Measurements from ENCODE around the gene RNF146.
"Not testable (repeated sequence)": the region's sequence is repeated elsewhere in the genome, so short reads cannot be mapped to it uniquely, and the experiment has no call there.

The RNF146 gene

GRCh38 chr6:127225497-127225896 is 41.2 kb upstream of the RNF146 start:
- ATAC-seq (ENCODE audit: insufficient read depth, low read depth) (no peak), DNase-seq (no peak)

GRCh38 chr6:127233819-127234218 is 32.8 kb upstream of the RNF146 start:
- H3K36me3 ChIP-seq (ENCODE audit: insufficient read depth, low read length); H3K4me3 ChIP-seq (ENCODE audit: low read depth in 1 of 2, low read length in 2 of 2); H3K27ac ChIP-seq (ENCODE audit: low read length); H2AFZ ChIP-seq (ENCODE audit: low read depth, low read length); H3K27me3 ChIP-seq (ENCODE audit: insufficient read depth, low read length, poor library complexity); H3K9ac ChIP-seq (ENCODE audit: low read depth, low read length); H3K79me2 ChIP-seq (ENCODE audit: insufficient read depth, low read length); ATAC-seq (ENCODE audit: insufficient read depth, low read depth); H3K4me2 ChIP-seq (ENCODE audit: insufficient read depth, low read length); DNase-seq; H3K9me3 ChIP-seq (ENCODE audit: insufficient read depth, low read length, severe bottlenecking); H4K20me1 ChIP-seq (ENCODE audit: insufficient read depth, low read length); H3K4me1 ChIP-seq (ENCODE audit: insufficient read depth, low read length): not testable (repeated sequence)

More at GRCh38 chr6:127225497-127225896, 41.2 kb upstream of the RNF146 start:
- H3K27ac ChIP-seq (ENCODE audit: low read length): no peak overlapping the region
- no peaks in the 10 kb centered on the region for H3K27me3 ChIP-seq (ENCODE audit: insufficient read depth, low read length, poor library complexity)
- H3K36me3 ChIP-seq (ENCODE audit: insufficient read depth, low read length): no peaks in the 10 kb centered on the region
- no peak overlapping the region for H3K4me3 ChIP-seq (ENCODE audit: low read depth in 1 of 2, low read length in 2 of 2)
- no peaks in the 10 kb centered on the region for H3K9me3 ChIP-seq (ENCODE audit: insufficient read depth, low read length, severe bottlenecking)
- TF ChIP-seq EZH2 (IDR thresholded peaks at IDR 0.05; ENCODE audit: borderline replicate concordance, low read depth, low read length, severe bottlenecking): no peak
- no peak for TF ChIP-seq CTCF (IDR thresholded peaks at IDR 0.05; ENCODE audit: borderline replicate concordance, extremely low read depth, low read length, poor library complexity, severe bottlenecking)
- H3K4me2 ChIP-seq (ENCODE audit: insufficient read depth, low read length): no peak overlapping the region
- no peaks in the 10 kb centered on the region for H3K4me1 ChIP-seq (ENCODE audit: insufficient read depth, low read length)
- no peaks in the 10 kb centered on the region for H3K79me2 ChIP-seq (ENCODE audit: insufficient read depth, low read length)
- no peaks in the 10 kb centered on the region for H4K20me1 ChIP-seq (ENCODE audit: insufficient read depth, low read length)
- H3K9ac ChIP-seq (ENCODE audit: low read depth, low read length): no peak overlapping the region
- H2AFZ ChIP-seq (ENCODE audit: low read depth, low read length): no peak overlapping the region

DNA sequence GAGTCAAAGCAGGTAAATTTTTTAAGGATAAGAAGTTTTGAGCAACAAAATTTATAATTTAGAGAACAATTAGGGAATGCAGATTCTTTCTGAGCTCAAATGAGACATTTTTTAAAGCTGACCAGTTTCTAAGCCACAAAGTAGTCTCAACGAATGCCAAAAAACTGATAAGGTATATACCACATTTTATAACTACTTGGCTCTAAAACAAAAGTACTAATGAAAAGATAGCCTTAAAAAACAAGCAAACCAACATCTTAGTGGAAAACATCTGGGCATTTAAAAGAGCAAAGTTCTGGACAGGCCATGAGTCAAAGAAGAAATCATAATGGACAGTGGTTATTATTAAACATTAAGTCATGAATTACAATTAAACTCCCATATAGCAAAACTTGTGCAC is 23.2 kb upstream of the RNF146 start:
- Histone ChIP-seq H3K4me3 (ENCODE audit: low read depth in 1 of 2, low read length in 2 of 2) (no peak overlapping the region), H4K20me1 (ENCODE audit: insufficient read depth, low read length) (no peaks in the 10 kb centered on the region), H3K4me2 (ENCODE audit: insufficient read depth, low read length) (no peak overlapping the region), H3K9me3 (ENCODE audit: insufficient read depth, low read length, severe bottlenecking) (no peaks in the 10 kb centered on the region), H2AFZ (ENCODE audit: low read depth, low read length) (no peak overlapping the region), H3K9ac (ENCODE audit: low read depth, low read length) (no peak overlapping the region), H3K27ac (ENCODE audit: low read length) (no peak overlapping the region), H3K36me3 (ENCODE audit: insufficient read depth, low read length) (no peaks in the 10 kb centered on the region), H3K79me2 (ENCODE audit: insufficient read depth, low read length) (no peaks in the 10 kb centered on the region), H3K4me1 (ENCODE audit: insufficient read depth, low read length) (no peaks in the 10 kb centered on the region), H3K27me3 (ENCODE audit: insufficient read depth, low read length, poor library complexity) (no peaks in the 10 kb centered on the region)
- TF ChIP-seq CTCF (IDR thresholded peaks at IDR 0.05; ENCODE audit: borderline replicate concordance, extremely low read depth, low read length, poor library complexity, severe bottlenecking): no peak
- TF ChIP-seq EZH2 (IDR thresholded peaks at IDR 0.05; ENCODE audit: borderline replicate concordance, low read depth, low read length, severe bottlenecking): no peak
- DNase-seq (no peak), ATAC-seq (ENCODE audit: insufficient read depth, low read depth) (no peak)

DNA sequence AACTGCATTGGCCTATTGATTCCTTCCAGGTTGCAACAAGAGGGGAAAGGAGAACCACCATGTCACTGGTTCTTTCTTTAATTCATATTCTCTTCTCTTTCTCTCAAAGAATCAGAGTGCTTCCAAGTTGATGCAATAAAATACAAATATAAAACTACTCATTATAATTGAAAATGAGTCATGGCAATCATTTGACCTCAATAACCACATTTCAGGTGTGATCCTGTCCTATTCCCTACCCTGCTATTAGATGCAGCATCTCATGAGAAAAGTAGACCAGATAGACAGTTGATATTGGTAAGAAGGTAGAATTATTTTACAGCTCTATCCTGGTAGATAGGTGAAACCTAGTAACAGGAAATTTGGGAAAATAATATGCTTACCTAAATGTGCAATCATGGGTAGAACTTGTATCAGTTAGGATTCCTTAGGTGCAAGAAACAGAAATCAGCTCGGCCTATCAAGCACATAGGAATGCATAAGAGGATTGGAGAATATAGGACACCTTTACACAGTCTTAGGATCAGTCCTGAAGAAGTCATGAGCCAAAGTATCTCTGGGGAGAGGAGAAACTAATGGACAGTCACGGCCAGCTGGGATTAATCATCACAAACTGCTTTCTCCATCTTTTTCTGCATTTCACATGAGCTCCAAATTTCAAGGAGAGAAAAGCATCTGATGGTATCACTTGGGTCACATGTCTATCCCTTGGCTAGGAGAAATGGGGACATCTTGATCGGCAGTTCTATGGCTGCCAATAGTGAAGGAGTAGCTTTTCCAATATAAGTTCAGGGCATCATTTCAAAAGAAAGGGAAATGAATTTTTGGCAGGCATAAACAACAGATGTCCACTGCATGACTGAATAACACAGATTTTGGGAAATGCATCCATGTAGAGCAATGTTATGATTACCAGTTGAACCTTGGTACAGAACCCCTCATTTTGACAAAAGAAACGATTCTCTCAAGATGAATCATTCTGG is 19.3 kb upstream of the RNF146 start:
- TF ChIP-seq EZH2 (IDR thresholded peaks at IDR 0.05; ENCODE audit: borderline replicate concordance, low read depth, low read length, severe bottlenecking) (no peak), CTCF (IDR thresholded peaks at IDR 0.05; ENCODE audit: borderline replicate concordance, extremely low read depth, low read length, poor library complexity, severe bottlenecking) (no peak)

More for the DNA sequence above, 19.3 kb upstream of the RNF146 start:
- Histone ChIP-seq H3K79me2 (ENCODE audit: insufficient read depth, low read length) (no peaks in the 10 kb centered on the region), H3K4me3 (ENCODE audit: low read depth in 1 of 2, low read length in 2 of 2) (no peak overlapping the region), H4K20me1 (ENCODE audit: insufficient read depth, low read length) (no peaks in the 10 kb centered on the region), H3K36me3 (ENCODE audit: insufficient read depth, low read length) (no peaks in the 10 kb centered on the region), H3K4me1 (ENCODE audit: insufficient read depth, low read length) (no peaks in the 10 kb centered on the region), H3K27ac (ENCODE audit: low read length) (no peak overlapping the region), H3K9ac (ENCODE audit: low read depth, low read length) (no peak overlapping the region), H3K4me2 (ENCODE audit: insufficient read depth, low read length) (no peak overlapping the region), H3K27me3 (ENCODE audit: insufficient read depth, low read length, poor library complexity) (no peaks in the 10 kb centered on the region), H3K9me3 (ENCODE audit: insufficient read depth, low read length, severe bottlenecking) (no peaks in the 10 kb centered on the region), H2AFZ (ENCODE audit: low read depth, low read length) (no peak overlapping the region)
- ATAC-seq (ENCODE audit: insufficient read depth, low read depth) (no peak), DNase-seq (no peak)

All from DND-41 (cell line).